ENCODE data around the gene FAM107B.

Gene FAM107B

DNA sequence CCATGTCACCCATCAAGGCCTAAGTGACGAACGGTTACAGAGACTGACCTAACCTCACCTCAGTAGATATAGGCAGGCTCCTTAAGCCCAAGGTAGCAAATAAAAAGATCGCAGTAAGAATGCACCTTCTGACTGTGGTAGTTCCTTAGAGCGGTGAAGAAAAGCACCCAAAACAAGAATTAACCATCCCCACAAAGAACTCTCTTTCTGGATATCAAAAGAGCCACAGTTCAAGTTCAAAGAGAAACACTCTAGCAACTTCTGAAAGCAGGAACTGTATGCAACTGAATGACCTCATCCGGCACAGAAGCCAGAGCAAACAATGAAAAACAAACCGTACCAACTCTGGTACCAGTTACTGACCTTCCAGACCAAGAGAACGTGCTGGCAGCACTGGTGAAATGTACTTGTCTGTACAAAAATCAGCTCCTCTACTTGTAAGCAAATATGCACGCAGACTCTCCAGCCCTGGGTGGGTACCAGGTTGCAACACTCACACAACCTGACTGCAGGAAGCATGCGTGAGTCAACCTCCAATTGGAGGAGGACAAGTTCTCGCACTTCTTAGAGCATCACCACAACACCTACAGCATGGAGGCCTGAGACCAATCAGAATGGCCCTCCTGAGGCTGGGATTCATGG is 202.7 kb downstream of the FAM107B start:
- DNase-seq, result peak; percentile 52 to 60

DNA sequence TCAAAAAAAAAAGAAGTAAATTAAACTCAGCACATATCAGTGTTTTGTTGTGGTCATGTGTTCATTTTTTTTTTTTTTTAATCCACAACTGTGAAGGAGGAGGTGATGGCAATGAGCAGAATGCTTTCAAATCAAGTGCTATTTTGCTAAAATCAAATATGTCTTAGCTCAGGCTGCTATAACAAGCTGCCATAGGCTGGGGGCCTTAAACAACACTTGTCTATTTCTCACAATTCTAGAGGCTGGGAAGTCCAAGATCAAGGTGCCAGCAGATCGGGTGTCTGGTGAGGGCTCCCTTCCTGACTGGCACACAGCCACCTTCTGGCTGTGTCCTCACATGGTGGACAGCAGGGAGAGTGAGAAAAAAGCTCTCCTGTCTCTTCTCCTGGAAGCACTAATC is 203.9 kb downstream of the FAM107B start:
- DNase-seq, result no peak

DNA sequence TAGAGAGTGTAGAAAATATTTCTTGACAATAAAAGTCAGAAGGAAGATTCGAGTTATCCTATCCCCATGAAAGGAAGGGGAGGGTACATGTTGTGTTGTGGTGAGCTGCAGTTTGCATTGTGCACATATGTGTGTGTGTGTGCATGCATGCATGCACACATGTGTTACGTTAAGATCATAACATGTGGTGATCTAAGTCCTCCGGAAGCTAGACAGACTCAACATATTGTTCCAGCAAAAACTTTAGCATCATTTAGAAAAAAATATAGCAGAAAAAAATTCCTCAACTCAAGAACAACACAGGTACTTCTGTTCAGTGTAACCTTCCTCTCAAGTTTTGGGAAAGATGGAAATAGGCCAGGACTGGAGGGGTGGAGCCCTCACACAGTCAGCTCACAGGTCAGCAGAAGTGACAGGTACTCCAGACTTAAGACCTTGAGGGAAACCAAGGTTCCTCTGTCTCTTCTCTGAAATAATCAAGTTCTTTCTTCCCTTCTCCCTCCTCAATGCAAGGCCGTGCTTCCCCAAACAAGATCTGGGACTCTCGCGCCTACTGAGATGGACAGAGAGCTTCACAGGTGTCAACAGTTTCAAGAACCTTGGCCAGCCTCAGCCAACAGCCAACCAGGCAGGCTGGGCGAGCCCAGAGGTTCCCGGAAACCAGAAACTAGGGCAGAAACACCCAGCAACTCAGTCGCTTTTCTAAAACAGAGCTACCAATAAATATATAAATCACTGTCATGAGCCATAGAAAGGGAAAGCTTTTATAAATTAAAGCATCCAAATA is 205.2 kb downstream of the FAM107B start:
- no peak for DNase-seq

DNA sequence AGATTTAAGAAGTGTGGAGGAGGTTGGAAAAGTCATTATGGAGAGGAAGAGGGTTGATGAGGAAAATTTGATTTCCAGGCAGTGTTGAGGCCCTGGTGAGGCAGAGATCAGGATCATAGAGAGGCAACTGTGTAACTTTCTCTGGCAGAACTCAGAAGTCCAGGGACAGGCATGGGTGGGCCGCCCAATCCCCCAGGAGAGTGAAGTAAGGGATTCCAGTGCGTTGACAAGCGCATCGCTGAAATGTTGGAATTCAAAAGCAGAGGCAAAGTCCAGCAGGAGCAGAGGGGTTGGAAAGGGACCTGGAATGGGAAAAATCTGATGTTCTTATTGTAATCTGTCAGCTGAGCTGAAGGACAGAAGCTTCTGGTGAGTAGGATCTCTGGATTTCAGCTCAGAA is 207.3 kb downstream of the FAM107B start:
- DNase-seq, result no peak

DNA sequence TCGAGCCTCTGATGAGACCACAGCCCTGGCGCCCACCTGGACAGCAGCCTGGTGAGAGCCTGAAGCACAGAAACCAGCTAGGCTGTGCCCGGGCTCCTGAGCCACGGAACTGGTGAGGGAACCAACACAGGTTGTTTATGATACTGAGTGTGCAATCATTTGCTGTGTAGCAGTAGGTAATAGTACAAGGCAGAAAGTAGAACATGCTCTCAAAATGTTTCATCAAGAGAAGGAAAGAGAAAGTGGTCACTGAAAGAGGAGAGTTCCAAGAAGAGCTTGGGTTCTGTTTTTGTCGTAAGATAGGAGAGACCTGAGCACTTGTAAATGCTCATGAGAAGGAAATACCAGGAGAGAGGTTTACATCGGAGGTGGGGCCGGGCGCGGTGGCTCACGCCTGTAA is 208.2 kb downstream of the FAM107B start:
- no peak for DNase-seq

DNA sequence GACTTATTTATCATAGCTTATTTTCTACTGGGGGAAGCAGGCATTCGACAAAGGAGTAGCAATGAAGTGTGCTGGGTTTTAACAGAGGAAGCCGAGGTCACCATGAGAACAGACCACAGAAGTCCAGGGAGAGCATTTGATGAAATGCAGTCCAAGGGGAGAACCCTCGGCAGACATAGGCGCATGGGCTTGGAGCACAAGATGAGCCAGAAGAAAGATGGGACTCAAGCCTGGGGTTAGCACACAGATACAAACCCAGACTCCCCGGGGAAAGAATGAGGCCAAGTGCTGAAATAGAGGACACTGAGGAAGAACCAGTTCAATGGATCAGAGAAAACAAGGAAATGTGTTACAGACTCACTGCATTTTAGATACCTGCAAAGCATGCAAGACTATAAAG is 209.5 kb downstream of the FAM107B start:
- DNase-seq, result no peak

DNA sequence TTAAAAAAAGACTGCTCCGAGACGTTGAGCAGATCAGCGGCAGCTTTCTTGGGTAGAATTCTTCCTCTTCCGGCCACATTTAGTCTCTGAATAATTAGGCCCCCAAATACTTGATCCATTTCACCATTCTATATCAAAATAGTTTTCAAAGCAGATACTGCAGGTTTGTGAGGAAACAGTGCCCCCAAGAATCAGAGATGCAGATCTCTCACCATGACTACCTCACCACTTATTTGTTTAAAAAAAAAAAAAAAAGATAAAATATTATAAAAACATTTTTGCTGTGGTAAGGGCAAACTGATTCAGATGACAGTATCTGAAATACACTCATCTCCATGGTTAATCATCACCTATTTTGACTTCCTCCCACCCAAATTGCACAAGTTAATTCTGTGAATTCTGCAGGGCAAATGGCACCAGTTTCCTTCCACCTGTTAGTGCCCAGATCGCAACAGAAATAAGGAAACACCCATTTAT is 210.4 kb downstream of the FAM107B start:
- DNase-seq, result no peak

DNA sequence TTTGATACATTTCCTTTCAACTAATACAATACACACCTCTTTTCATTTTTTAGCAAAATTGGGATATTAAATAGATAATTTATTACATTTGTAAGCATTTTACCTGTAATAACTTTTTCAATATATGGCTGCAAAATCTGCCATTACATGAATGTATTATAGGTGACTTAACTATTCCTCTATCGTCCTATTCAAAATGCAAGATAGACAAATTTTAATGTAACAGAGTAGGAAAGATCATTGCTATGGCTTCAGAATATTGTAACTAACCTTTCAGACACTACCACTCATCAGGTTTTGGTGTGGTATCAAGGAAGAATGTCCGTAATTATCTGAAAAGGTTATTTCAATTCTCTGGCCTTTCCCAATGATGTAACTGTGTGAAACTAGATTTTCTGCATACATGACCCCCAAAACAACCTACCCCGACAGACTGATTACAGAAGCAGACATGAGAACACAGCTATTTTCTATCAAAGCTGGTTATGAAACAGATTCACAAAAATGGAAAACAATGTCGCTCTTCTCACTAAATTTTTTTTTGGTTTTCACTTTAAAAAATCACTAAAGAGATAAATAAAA is 211.2 kb downstream of the FAM107B start:
- DNase-seq, result no peak

DNA sequence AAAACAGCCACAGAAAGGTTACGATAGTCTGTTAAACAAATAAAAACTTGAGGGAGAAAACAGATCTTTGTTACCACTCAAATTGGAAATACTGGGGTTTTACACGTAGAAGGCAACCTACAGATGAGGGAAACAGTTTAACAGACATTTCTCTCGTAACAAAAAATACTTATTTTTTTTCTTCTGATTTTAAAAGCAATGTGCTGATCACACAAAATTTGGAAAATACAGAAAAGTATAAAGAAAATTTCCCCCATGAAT is 211.7 kb downstream of the FAM107B start:
- no peak for DNase-seq

DNA sequence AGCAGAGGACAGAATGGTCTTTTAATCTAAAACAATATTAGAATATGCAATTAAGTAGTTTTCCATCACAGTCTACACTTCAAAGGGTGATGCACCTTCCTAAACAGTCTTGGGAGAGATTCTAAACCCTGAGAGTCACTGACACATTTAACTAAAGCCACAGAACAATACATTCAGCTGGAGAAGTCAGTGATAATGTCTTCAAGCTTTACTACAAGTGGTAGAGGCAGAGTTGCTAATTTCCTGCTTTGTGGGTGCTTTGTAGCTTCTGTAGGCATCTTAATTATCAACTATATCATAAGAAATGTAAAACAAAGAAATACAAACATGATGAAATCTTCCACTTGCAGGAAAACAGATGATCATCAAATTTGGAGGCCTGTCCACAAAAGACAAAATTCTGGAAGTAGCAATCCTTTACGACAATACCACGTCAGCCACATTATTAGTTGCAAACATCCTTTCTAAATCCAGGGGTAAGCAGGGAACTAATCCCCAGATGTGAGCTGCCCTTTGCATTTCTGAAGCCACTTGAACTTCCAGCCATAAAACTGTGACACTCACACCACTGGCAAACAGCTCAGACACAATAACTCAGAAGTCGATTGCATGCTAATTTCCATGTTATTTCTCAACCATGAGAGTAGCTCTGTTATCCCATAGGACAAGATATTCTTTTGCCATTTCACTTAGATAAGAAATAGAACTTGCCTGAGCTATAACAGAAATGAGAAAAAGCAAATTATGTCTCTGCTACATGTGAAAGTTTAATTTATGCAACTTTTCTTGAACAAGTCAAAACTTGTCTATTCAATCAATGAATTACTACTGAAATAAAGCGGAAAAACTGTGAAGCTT is 212.2 kb downstream of the FAM107B start:
- DNase-seq, result no peak

DNA sequence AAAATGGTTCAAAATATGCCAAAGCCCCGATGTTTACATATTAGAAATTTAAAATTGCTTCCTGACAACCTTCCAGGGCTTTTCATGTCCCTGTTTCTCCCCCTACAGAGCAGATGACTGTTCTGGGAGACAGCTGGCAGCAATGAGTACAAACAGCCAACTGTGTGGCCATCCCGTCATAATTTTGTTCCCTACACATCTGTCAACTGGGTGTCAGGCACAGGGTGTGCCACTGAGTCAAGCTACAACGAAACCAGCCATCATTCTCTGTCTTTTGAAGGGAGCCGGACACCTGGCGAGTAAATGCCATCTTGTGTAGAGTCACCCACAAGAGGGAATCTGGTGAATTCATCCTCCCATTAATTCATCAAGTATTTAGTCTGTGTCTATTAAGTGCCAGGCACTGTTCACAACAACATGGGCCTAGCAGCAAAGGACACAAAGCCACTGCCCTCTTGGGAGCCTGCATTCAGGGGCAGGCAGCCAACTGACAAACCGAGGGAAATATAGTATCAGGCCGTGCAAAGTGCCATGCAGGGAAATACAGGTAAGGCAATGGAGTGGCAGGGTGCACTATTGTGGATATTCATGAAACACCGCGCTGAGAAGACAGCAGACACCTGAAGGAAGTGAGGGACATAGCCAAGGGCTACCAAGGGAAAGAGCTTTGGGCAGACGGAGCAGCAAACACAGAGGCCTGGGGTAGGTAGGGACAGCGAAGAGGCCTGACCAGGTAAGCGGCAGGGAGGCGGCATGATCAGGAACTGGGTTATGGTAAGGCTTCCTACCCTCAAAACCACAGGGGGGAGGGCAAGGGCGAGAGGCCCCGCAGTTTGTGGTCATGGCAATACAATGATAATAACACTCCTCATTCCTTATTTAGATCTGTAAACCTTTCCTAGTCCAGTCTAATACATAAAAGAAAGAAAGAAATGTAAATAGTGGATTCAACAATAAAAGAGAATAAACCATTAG is 213.6 kb downstream of the FAM107B start:
- no peak for DNase-seq

DNA sequence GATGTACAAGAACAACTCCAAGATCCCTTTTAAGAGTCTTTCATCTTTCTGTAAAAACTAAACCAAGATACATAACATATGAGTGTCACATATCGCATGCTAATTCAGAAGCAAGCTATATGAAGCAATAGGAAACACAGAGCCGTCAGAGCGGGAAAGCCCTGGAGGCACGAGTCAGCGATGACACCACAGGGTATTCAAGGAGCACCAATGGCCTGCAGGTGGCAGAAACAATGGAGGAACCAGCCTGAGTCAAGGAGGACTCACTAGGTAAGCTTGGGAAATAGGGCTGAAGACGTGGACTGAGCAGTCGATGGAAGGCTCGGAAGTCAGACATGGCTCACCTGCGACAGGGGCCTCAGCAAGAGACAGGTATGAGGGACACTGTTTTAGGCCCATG is 214.4 kb downstream of the FAM107B start:
- peak; percentile 72 to 76 for DNase-seq

DNA sequence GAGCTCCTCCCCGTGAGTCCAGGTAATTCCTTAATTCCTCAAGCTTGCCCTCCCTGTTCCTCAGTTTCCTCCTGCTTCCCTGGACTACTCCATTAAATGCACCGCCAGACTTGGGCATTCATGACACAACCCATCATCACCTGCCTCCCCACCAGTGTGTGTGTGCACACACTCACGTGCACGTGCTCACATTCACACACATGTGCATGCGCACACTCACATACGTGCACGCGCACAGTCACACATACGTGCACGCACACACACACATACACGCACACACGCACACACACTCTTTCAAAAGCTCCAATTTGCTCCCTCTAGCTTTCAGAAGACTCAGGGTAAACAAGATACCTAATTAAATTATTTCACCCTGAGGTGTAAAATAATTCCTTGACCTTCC is 216.7 kb downstream of the FAM107B start:
- no peak for DNase-seq

DNA sequence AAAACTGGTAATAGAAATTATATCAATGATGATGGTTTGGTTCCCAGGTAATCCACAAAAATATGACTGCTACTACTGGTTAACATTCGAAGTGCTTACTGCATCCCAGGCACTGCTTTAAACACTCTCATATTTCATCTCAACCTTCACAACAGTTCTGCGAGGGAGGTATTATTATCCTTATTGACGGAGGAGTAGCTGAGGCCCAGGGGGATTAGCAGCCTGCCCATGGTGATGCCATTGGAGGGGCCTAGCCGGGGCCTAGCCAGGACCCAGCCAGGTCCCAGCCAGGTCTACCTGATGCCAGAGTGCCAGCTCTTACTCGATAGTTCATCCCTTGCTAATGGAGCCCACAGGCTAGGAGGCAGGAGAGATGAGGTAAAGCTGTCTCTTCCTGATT is 217.1 kb downstream of the FAM107B start:
- no peak for DNase-seq

DNA sequence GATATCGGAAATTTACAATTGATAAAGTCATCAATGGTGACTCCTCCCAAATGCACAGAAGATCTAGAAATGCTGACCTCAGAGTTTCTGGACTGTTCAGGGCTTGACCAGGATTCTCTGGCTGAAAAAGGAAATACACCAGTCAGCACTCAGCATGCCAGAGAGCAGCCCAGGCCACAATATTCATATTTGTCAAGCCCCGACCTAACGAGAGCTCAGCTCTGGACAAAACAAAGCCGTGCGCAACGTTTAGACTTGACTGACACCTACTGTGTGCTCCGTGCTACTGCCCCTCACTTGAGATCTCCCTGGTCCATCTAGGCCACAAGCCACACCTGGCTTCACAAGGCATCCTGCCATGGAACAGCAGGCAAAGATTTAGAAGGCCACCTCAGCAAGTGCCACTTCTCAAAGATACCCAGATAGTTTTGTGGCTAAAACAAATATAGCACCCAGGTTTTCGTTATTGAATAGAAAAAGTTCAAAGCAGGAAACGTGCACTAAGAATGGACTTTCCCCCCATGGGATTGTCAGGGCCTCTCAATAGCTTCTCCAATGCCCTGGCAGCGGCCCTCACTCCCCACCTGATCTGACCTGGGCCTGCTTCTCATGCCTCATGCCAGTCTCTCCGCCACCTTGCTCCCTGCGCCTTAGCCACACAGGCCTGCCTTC is 218.3 kb downstream of the FAM107B start:
- DNase-seq, result no peak

DNA sequence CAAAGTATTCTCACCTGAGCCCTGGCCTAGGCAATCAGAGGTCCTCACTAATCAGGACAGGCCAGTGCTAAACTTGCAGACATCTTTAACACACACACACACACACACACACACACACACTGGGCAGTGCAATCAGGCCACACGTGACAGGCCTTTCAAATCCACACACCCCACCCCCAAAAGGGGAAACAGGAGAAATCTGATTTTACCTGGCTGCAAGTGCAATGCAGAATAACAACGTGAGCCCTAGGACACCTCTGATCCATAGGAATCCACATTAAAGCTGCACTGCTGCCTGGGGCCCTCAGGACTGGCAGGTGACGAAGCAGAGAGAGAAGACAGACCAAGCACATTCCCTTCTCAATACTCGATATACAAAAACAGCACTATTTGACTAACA is 218.9 kb downstream of the FAM107B start:
- DNase-seq, result no peak

DNA sequence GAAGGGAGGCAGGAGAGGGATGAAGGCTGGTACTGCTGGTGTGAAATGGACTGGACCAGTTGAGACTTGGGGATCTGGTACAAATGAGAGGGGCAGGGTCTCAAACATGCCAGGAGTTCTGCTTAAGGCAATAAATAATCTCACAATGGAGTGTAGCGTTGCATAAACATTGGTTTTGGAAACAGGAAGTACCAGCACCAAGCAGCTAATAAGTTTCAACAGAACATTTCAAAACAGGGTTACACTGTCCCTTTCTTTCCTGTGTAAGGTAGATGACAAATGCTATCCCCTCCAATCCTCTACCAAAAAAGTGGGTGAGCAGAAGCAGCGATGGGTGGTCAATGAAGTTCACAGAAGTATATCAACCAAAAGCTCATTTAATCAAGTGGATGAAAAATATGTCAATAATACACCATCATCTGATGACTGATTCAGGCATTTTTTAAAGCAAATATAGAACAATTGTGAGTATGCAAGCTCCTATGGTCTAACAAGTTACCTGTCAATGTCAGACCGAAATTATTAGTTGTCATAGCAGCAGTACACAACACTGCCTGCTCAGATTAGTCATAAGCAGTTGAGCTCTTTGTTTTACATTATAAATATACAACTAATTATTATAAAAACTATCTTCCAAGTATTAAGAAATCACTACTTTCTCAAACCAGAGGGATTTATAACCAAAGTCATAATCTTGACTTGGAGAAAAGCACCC is 220.0 kb downstream of the FAM107B start:
- DNase-seq, result no peak

DNA sequence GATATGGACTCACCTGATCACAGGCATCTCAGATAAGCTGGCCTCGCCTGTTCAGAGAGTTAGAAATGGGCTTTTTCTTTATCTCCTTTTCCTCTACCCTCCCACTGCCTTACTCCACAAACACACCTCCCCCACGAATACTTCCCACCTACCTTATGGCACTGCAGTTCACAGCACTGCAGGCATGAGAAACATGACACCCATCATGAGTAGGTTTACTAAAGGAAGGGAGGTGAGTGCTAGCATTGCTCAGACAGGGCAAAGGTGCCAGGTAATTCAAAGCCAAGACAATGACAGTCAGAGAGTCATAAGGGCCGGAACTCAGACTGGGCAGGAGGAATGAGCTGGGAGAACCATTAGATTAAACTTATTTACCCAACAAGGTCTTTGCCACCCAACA is 220.6 kb downstream of the FAM107B start:
- no peak for DNase-seq

DNA sequence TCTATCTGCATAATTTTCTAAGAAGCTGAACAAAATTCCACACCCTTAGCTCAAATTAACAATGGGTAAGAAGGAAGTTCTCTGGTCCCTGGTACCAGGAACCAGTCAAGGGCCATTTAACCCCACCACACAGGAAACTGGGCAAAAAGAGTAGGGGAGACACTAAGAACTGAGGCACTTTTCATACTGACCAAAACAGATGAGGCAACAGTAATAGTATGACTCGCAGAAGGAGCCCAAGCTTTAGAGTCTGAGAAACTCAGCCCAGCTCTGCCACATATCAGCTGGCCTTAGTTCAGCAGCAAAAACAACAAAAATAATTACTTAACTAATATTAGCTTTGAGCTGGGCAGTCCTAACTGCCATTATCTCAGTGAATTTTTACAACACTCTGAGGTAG is 221.2 kb downstream of the FAM107B start:
- no peak for DNase-seq

DNA sequence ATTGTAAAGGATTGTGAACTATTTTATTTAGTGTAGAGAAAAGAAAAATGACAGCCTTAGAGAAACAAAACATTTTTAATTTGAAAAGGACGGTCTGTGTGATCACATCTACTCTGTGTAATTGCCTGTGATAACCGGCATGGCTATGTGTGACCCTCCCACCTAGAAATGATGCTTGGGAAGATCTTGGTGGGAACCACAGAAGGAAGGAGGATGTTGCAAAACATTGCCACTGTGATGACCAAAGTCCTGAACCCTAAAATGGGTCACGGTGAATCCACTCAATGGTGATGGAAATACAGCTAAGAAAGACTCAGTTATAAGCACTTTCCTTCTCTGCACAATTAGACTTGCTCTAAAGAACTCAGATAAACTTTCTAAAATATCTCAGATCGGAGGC is 222.7 kb downstream of the FAM107B start:
- no peak for DNase-seq

DNA sequence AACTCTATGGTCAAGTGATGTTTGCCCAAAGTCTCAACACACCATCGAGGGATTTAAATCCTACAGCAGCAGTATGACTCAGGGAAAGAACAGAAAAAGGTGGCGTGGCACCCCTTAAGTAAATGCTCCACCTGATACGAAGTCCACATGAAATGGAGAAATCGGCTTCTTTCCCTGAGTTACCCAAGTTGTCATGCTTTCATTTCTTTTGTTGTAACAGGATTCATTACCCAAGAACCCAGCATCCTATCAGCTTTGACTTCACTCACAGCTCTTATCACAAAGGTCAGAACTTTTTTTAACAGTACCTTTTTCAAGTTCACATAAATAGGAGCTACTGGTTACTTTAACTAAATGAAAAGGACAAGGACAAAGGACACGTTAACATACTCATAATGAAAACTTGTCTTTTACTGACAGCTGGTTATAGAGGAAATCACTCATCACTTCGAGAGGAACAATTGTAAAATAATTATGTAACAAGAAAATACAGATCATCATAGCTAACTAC is 224.2 kb downstream of the FAM107B start:
- DNase-seq, result no peak

All from stimulated activated CD4-positive, alpha-beta T cell treated with anti-CD3 and anti-CD28 coated beads, Interleukin-2, amount 100 ng/mL, for 24 hours (primary cell).